K562 (cell line): Measurements from ENCODE around the gene SHB. TPM values are rescaled to one million over a fixed set of nuclear protein-coding genes. Genes with fewer than 3 reads are reported as not detected.

Source experiments
- DMBX1 ChIP-seq: fragments of 250-450 bp; sonication (Bioruptor Pico); IDR thresholded peaks from 2 replicates; pipeline ENCODE4 v1.8.0; 2022; ENCODE audit warnings: inconsistent platforms, mild to moderate bottlenecking, moderate library complexity, borderline replicate concordance
- HNRNPUL1 ChIP-seq: fragments of 200-400 bp; formaldehyde crosslinking; IDR thresholded peaks from 2 replicates; pipeline ENCODE4 v1.6.1; 2017; ENCODE audit warnings: low read length
- MED1 ChIP-seq: sonication (generic); formaldehyde crosslinking; IDR thresholded peaks from 2 replicates; pipeline ENCODE4 v1.8.1; 2023; ENCODE audit warnings: missing genetic modification reagents, borderline replicate concordance
- RBM22 ChIP-seq: fragments of 200-400 bp; formaldehyde crosslinking; IDR thresholded peaks from 2 replicates; pipeline ENCODE4 v1.6.1; 2018; ENCODE audit warnings: low read length, low read depth; ENCODE audit not compliant: poor library complexity, severe bottlenecking
- U2AF2 ChIP-seq: fragments of 200-400 bp; formaldehyde crosslinking; optimal IDR thresholded peaks from 2 replicates; pipeline ENCODE3; 2017; ENCODE audit warnings: low read depth, mild to moderate bottlenecking, low read length
- XRCC4 ChIP-seq: IDR thresholded peaks from one replicate; pipeline ENCODE4 v1.6.1; 2011; ENCODE audit not compliant: insufficient read depth, insufficient read length; ENCODE audit errors: extremely low read depth
- ZKSCAN3 ChIP-seq: fragments of 250-450 bp; sonication (Bioruptor Pico); IDR thresholded peaks from 2 replicates; pipeline ENCODE4 v1.4.0; 2020
- ZNF318 ChIP-seq, 2 experiments: fragments of 450-650 bp; IDR thresholded peaks; 2 replicates each; pipeline ENCODE4 v1.6.1; 2016; ENCODE audit warnings: mild to moderate bottlenecking in 2 of 2, borderline replicate concordance in 1 of 2, low read depth in 1 of 2, moderate library complexity in 1 of 2
- polyA plus RNA-seq, 8 experiments: library from polyadenylated mRNA; depleted of rRNA in 4 of 8; stranded (reverse) in 5 of 8; unstranded in 3 of 8; fragments of >200 nt; fragmentation: Nextera tagmentation in 2 of 8; fragmentation: Illumina TruSeq in 1 of 8; extraction: Ambion mirVana in 2 of 8; extraction: Trizol in 1 of 8; gene quantifications; 2 replicates each; pipeline versions ENCODE4 v1.2.1 to v1.2.3, GENCODE V29; 2011 to 2014; ENCODE audit warnings: inconsistent platforms in 1 of 8, missing spikeins in 1 of 8
- total RNA-seq, 7 experiments: library from RNA; depleted of rRNA in 6 of 7; stranded (reverse); fragments of >200 nt in 6 of 7; fragmentation: Illumina TruSeq in 2 of 7; extraction: Trizol in 2 of 7; gene quantifications; 2 replicates each; pipeline versions ENCODE4 v1.2.1 to v1.2.3, GENCODE V29; 2011 to 2021; ENCODE audit warnings: low replicate concordance in 1 of 7
- TF ChIP-seq, protein P1 (sequence below), 2 experiments: fragments of 150-350 bp in 1 of 2; IDR thresholded peaks; 2 replicates each; pipeline ENCODE4 v1.6.1; 2012 to 2016; ENCODE audit warnings: low read depth in 2 of 2, low read length in 2 of 2, mild to moderate bottlenecking in 1 of 2, moderate library complexity in 1 of 2
- TF ChIP-seq, protein P2 (sequence below): fragments of 250-450 bp; sonication (Bioruptor Pico); IDR thresholded peaks from 2 replicates; pipeline ENCODE4 v1.6.1; 2021; ENCODE audit warnings: mild to moderate bottlenecking
- TF ChIP-seq, protein P3 (sequence below): fragments of 250-450 bp; sonication (Bioruptor Pico); IDR thresholded peaks from 2 replicates; pipeline ENCODE4 v1.8.0; 2022; ENCODE audit warnings: inconsistent platforms, mild to moderate bottlenecking, moderate library complexity, borderline replicate concordance

Gene SHB
- total and polyA plus RNA-seq, 9 of the 15 experiments (the other 6 are each of a cell fraction or from before 2014, with no cell fraction given), result 0.78 to 16.0 (median 5.3) TPM

- TF ChIP-seq, protein P1, sequence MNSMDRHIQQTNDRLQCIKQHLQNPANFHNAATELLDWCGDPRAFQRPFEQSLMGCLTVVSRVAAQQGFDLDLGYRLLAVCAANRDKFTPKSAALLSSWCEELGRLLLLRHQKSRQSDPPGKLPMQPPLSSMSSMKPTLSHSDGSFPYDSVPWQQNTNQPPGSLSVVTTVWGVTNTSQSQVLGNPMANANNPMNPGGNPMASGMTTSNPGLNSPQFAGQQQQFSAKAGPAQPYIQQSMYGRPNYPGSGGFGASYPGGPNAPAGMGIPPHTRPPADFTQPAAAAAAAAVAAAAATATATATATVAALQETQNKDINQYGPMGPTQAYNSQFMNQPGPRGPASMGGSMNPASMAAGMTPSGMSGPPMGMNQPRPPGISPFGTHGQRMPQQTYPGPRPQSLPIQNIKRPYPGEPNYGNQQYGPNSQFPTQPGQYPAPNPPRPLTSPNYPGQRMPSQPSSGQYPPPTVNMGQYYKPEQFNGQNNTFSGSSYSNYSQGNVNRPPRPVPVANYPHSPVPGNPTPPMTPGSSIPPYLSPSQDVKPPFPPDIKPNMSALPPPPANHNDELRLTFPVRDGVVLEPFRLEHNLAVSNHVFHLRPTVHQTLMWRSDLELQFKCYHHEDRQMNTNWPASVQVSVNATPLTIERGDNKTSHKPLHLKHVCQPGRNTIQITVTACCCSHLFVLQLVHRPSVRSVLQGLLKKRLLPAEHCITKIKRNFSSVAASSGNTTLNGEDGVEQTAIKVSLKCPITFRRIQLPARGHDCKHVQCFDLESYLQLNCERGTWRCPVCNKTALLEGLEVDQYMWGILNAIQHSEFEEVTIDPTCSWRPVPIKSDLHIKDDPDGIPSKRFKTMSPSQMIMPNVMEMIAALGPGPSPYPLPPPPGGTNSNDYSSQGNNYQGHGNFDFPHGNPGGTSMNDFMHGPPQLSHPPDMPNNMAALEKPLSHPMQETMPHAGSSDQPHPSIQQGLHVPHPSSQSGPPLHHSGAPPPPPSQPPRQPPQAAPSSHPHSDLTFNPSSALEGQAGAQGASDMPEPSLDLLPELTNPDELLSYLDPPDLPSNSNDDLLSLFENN (IDR thresholded peaks at IDR 0.05; ENCODE audit: low read depth in 2 of 2, low read length in 2 of 2), result no peak
- TF ChIP-seq ZKSCAN3 (CRISPR knock-in tag) (no peak; the same call in 1 of the 2 replicates), XRCC4 (no peak), RBM22 (no peak), U2AF2 (no peak), HNRNPUL1 (no peak), ZNF318 (IDR thresholded peaks at IDR 0.05; ENCODE audit: borderline replicate concordance in 1 of 2, low read depth in 1 of 2) (0 out of 4 replicates have a peak, but pooled peaks of 1 of the 2 experiments have one; percentile 13), MED1 (CRISPR knock-in tag) (no peak), DMBX1 (CRISPR knock-in tag) (peak; percentile 82)
- TF ChIP-seq, protein P2, sequence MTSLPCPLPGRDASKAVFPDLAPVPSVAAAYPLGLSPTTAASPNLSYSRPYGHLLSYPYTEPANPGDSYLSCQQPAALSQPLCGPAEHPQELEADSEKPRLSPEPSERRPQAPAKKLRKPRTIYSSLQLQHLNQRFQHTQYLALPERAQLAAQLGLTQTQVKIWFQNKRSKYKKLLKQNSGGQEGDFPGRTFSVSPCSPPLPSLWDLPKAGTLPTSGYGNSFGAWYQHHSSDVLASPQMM, result no peak; the same call in 1 of the 2 replicates
- TF ChIP-seq, protein P3, sequence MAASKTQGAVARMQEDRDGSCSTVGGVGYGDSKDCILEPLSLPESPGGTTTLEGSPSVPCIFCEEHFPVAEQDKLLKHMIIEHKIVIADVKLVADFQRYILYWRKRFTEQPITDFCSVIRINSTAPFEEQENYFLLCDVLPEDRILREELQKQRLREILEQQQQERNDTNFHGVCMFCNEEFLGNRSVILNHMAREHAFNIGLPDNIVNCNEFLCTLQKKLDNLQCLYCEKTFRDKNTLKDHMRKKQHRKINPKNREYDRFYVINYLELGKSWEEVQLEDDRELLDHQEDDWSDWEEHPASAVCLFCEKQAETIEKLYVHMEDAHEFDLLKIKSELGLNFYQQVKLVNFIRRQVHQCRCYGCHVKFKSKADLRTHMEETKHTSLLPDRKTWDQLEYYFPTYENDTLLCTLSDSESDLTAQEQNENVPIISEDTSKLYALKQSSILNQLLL, result no peak
Measured at GRCh38 chr9:38039090-38039906, 29.7 kb downstream of the SHB start (continued).
